Stimulated activated CD8-positive, alpha-beta memory T cell treated with anti-CD3 and anti-CD28 coated beads, Interleukin-2, amount 100 ng/mL, for 1 hour (primary cell): ENCODE measurements around the gene EHD3.

Experiments
- DNase-seq, 2 donors: peaks; one replicate each; pipeline ENCODE4 v3.0.0-alpha.2; 2020; ENCODE audit warnings: low read depth in 2 of 2

EHD3 gene

GRCh38 chr2:31236433-31237205, 2.7 kb downstream of the EHD3 start:
- no peak for DNase-seq

DNA sequence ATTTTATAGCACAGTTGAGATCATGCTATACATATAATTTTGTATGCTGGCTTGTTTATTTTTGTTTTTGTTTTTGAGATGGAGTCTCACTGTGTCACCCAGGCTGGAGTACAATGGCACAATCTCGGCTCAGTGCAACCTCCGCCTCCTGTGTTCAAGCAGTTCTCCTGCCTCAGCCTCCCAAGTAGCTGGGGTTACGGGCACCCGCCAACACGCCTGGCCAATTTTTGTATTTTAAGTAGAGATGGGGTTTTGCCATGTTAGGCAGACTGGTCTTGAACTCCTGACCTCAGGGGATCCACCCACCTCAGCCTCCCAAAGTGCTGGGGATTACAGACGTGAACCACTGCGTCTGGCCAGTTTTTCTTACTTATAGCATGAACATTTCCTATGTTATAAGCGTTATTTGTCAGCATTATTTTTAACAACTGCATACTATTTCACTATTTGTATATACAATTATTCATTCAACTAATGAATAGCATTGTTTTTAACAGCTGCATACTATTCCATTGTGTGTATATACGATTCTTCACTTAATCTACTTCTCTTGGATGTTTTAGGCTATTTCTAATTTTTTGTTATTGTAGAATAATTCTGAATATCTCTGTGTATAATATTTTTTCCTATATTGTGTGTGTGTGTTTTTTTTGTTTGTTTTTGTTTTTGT, 3.5 kb downstream of the EHD3 start:
- DNase-seq = no peak

- no peak for DNase-seq
Observed at GRCh38 chr2:31238126-31238905, 4.4 kb downstream of the EHD3 start.

- no peak for DNase-seq
Observed at GRCh38 chr2:31238906-31239592, 5.1 kb downstream of the EHD3 start.

DNA sequence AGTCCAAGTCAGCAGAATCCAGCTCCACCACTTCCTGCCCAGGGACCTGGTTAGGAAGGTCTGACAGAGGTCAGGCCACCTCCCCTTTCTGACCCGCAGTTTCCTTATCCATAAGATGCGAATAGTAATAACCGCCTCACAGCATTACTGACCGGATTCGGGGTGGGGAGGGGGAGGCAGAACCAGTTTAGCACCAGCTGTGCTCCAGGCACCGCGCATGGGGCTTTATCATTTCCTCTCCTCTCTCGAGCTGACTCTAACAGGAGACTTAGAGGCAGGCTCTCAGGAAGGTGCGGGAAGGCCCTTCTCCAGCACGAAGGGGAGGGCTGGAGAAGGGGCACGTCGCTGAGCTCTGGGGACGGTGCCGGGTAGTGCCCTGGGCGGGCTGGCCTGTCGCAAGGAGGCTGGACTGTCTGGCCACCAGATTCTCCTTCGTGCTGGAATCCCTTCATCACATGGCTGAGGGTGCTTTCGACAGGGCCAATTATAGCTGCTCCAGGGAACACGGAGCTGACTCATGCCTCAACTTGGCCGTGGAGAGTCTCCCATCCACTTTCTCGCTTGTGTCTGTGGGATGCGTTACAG, 5.7 kb downstream of the EHD3 start:
- DNase-seq = no peak

DNA sequence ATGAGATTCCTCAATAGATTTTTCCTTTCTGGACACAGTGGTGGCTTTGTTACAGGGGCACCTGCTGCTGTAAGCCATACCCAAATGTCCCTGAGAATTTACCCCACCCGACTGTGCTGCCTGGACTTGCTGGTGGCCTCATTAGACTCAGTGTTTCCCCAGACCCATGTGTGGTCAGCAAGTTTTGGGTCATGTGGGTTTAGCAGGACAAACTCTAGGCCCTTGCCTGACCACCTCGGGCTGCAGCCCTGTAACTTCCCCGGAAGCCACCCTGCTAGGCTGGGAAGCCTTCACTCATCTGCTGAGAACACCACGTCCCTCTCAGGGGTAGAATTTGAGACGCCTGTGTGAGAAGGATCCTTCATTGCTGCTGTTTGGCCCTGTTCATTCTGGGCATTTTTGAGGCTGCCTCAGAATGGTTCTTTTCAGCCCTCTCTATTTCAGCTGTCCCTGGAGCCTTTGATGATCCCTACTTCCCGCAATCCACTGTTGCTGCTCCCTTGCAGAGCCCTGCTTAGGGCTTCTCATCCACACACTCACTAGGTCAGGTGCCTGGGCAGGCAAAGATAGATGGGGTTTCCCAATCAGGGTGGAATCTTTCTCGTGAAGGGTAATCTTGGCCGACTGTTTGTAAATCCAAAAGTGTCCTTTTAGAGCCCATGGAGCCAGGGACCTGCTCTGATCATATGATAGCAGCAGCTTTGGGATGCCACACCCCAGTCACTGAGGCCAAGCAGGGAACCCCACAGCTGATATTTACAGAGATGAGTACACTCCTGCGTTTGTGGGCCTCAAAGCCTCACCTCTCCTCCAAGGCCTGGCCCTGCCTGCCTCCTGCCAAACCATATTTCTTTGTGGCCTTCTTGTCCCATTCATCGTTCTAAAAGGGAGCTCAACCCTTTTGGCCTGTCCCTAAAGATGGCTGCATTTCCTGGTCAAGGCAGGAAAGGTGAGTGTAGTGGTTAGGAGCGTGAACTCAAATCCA, 6.7 kb downstream of the EHD3 start:
- DNase-seq = no peak

DNA sequence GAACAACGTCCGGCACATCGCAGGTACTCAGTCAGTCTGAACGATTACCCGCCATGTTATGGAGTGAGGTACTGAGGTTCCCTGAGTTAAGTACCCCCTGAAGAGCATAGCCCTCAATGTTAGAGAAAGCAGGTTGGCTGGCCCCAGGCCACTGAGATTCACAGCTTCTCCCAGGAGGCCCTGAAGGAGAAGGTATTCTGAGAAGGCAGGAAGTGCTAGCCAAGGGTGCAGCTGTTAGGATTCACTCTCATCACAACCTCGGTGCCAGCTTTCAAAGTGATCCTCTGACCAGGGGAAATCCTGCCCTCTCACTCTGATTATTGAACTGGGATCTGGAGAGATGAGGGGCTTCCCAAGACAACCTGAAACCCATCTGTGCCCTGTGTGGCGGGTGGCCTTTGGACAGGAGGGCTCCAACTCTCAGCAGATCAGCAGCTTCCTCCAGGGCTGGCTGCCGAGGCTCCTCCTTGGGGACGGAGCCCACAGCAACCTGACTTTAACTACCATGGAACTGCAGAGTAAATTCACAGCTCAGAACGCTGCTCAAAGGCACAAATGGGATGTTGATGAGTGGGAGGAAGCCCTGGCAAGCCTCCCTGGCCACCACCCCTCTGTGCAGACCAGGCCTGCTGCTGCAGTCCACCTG, 7.8 kb downstream of the EHD3 start:
- no peak for DNase-seq

GRCh38 chr2:31243053-31243452, 9.1 kb downstream of the EHD3 start:
- no peak for DNase-seq

GRCh38 chr2:31244101-31244500, 10.1 kb downstream of the EHD3 start:
- no peak for DNase-seq

GRCh38 chr2:31246184-31246852, 12.4 kb downstream of the EHD3 start:
- no peak for DNase-seq

DNA sequence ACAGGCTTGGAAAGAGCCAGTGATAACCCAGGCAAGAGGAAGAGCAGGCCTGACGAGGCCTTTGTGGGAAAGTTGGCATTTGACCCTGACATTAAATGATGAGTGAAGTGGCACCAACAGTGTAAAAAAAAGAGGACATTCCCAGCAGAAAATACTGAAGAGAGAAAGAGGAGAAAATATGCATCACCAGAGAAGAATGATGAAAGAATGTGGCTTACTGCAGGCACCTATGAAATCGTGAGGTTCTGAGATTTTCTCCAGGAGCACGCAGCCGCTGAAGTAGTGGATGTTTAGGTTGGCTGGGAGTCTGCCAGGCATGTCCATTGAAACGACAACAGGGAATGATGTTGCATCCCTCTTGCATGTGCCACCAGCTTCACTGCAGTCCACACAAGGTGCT, 13.8 kb downstream of the EHD3 start:
- no peak for DNase-seq

GRCh38 chr2:31248139-31248538, 14.2 kb downstream of the EHD3 start:
- no peak for DNase-seq

DNA sequence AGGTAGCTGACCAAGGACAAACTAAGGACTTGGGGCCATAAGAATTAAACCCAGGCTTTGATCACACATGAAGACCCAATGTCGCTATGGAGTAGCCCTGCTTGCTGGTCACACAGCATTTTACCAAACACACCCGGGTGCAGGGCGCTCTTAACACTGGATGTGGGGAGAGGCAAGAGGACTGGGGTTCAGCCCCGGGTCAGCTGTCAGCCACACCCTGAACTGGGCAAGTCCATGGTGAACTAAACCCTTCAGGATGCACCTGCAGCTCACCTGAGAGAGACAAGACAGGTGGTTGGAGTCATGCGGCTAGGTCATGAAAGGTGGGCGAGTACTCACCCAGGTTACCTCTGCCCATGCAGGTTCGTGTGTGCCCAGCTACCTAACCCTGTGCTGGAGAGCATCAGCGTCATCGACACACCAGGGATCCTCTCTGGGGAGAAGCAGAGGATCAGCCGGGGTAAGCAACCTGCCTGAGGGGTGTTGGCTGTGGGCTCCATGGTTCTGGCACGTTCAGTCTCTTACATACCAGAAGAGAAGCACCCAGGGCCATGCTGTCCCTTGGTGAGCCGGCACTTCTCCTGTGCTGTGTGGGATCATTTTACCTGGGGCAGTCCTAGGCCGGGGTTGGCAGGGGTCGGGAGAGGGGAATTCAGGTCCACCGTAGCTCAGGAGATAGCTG, 15.2 kb downstream of the EHD3 start:
- no peak for DNase-seq

DNA sequence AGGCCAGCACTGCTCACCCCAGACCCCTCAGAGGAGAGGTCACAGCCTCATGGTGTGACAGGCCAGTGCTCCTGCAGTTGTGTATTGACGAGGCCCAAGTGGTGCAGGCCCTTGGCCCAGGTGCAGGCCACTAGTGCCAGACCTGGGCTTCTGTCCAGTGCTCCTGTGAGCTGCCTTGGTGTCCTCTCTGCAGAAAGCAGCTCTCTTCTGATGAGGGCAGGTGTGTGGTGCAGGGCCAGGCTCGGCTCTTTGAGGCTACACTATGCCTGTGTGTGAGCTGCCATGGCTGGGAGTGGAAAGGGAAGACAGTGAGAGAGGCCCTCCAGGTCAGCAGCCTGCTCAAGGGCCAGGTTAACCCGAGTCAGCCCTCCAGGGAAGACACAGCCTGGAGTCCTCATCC, 17.1 kb downstream of the EHD3 start:
- no peak for DNase-seq

DNA sequence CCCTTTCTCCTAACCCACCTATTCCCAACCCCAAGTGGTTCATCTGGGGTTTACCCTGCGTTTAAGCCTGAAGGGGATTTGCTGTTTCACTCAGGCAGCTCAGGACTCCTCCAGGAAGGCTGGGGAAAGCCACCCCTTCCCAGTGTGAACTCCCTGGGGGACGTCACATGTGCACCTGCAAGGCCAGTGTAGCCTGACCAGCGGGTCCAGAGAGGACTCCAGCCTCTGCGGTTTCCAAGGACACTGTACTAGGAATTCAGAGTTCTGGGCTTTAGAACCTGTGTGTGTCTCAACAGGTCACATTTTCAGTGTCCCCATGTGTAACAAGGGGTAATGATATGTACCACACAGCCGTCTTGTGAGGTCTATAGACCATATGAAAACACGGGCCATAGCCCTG, 17.9 kb downstream of the EHD3 start:
- DNase-seq = no peak

DNA sequence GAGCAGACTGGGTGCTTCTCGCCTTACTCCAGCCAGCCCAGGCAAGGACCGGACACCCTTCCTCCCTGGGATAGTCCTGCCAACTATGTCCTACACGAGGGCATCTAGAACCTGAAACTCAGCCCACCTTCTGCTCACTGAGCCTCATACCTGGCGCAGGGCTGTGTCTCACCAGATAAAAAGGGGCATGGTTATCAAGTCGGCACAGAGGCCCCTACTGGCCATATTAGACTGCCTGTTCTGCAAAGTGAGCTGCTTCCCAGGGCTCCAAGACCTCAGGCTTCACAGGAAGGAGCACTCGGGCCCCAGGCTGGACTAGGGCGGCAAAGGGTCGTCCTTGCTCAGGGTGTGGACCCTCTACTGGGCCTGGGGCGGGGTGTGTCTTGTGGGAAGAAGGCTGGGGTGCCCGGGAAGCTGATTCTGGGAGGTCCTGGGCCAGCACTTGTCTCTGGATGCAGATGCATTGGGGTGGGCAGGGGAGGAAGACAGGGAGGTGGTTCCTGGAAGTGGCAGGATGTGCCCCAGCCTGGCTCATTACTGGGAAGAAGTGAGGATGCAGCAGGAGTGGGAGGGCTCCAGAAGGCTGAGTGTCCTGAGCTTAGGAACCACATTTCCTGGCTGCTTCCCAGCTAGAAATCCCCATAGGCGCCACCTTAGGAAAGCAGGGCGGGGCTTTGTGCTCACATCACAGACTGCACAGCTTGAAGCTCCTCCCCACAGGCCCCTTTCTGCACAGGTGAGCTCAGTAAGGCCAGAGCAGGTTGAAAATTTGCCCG, 19.6 kb downstream of the EHD3 start:
- no peak for DNase-seq

GRCh38 chr2:31254237-31255203, 20.6 kb downstream of the EHD3 start:
- DNase-seq = no peak
